Lower lobe of right lung (tissue), 2 donors: Measurements from ENCODE around the gene SIRT5. TPM values are rescaled to one million over a fixed set of nuclear protein-coding genes. Genes with fewer than 3 reads are reported as not detected.

Experiments used
- ATAC-seq, 2 donors: fragments of 200-7000 bp; cut with Tn5 transposase; one replicate each; pipeline ENCODE4 v1.9.1; 2020 to 2022; ENCODE audit warnings: mild to moderate bottlenecking in 2 of 2, moderate library complexity in 2 of 2
- DNase-seq: peaks from one replicate; pipeline ENCODE4 v3.0.0-alpha.2; 2020
- H3K27ac ChIP-seq: fragments of 200-600 bp; one replicate; pipeline ENCODE4 v1.8.0; 2022
- H3K27me3 ChIP-seq: fragments of 200-600 bp; one replicate; pipeline ENCODE4 v1.8.0; 2022; ENCODE audit warnings: low read depth
- H3K36me3 ChIP-seq: fragments of 200-600 bp; one replicate; pipeline ENCODE4 v1.8.0; 2022; ENCODE audit warnings: mild to moderate bottlenecking
- H3K4me1 ChIP-seq: fragments of 200-600 bp; one replicate; pipeline ENCODE4 v1.8.0; 2022
- H3K4me3 ChIP-seq: fragments of 200-600 bp; one replicate; pipeline ENCODE4 v1.8.0; 2022; ENCODE audit warnings: mild to moderate bottlenecking
- H3K9me3 ChIP-seq: fragments of 200-600 bp; one replicate; pipeline ENCODE4 v1.8.0; 2022
- intact Hi-C: fragments of 100-400 bp; cut with DNase I; formaldehyde crosslinking; loops from one replicate; pipeline ENCODE4 v1.11.0; 2022
- total RNA-seq: library from RNA; stranded (reverse); fragmentation: NEBNext Ultra II Directional; extraction: Animal tissue kit (Norgen Biotek cat#: 25700); gene quantifications from one replicate; pipeline ENCODE4 v1.2.1, GENCODE V29; 2021
- TF ChIP-seq, protein P1 (sequence below): fragments of 200-600 bp; IDR thresholded peaks from one replicate; pipeline ENCODE4 v1.8.0; 2022; ENCODE audit warnings: antibody characterized with exemption, mild to moderate bottlenecking
- donor health status: DM: no; HTN: yes; CAD: no; lungs with severe emphysema.

Gene SIRT5
- total RNA-seq, 1 donor from 2014 or later, result 15.3 TPM

DNA sequence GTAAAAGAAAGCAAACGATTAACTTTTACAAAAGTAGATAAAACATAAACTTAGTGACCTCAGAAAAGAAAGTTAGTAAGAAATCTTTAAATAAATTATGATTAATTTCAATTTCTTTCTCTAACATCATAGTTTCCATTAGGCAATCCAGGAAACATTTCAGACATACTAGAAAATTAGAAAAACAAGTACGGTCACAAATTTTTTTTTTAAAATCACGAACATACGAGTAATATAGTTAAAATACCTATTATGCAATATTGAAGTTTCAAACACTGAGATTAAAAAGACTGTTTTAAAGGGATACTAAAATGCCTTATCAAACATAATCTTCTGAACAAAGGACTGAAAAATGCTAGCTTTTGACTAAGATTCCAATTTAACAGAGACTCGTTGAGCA is 66.9 kb downstream of the SIRT5 start:
- Histone ChIP-seq H3K4me3 (no peak overlapping the region), H3K27ac (no peak overlapping the region), H3K9me3 (no peaks in the 10 kb centered on the region), H3K4me1 (no peaks in the 10 kb centered on the region), H3K27me3 (no peaks in the 10 kb centered on the region), H3K36me3 (peaks cover 63% of the 10 kb centered on the region)
- TF ChIP-seq, protein P1, sequence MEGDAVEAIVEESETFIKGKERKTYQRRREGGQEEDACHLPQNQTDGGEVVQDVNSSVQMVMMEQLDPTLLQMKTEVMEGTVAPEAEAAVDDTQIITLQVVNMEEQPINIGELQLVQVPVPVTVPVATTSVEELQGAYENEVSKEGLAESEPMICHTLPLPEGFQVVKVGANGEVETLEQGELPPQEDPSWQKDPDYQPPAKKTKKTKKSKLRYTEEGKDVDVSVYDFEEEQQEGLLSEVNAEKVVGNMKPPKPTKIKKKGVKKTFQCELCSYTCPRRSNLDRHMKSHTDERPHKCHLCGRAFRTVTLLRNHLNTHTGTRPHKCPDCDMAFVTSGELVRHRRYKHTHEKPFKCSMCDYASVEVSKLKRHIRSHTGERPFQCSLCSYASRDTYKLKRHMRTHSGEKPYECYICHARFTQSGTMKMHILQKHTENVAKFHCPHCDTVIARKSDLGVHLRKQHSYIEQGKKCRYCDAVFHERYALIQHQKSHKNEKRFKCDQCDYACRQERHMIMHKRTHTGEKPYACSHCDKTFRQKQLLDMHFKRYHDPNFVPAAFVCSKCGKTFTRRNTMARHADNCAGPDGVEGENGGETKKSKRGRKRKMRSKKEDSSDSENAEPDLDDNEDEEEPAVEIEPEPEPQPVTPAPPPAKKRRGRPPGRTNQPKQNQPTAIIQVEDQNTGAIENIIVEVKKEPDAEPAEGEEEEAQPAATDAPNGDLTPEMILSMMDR, result no peak
- intact Hi-C loops, result no loop called here
- DNase-seq, result no peak
- ATAC-seq, result no peak

GRCh38 chr6:13643125-13643524 is 68.7 kb downstream of the SIRT5 start:
- no peak overlapping the region for H3K4me3 ChIP-seq
- H3K9me3 ChIP-seq, result no peaks in the 10 kb centered on the region
- no peaks in the 10 kb centered on the region for H3K27me3 ChIP-seq
- TF ChIP-seq, protein P1, result no peak
- no peak overlapping the region for H3K27ac ChIP-seq
- no peak for DNase-seq
- H3K4me1 ChIP-seq, result no peaks in the 10 kb centered on the region
- ATAC-seq, result no peak
- intact Hi-C loops, result no loop called here
- peaks cover 48% of the 10 kb centered on the region for H3K36me3 ChIP-seq

DNA sequence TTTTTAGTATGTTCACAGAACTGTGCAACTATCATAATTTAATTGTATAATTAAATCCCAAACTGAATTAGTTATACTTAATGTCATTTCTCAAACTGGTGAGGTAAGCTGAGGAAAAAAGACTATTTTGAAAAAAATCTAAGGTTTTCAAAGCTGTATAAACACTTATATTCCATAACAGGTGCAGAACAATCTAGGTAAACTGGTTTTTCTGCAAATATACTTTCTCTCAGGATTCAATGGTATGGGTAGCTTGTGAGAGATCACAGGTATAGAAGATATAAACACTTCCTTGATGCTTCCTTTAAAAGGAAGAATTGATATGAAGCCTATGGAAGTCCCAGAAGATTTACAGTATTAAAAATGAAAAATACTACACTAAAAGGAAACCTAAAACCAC is 74.4 kb downstream of the SIRT5 start:
- no peak overlapping the region for H3K27ac ChIP-seq
- H3K27me3 ChIP-seq, result no peaks in the 10 kb centered on the region
- intact Hi-C loops, result no loop called here
- TF ChIP-seq, protein P1, result no peak
- ATAC-seq, result no peak
- H3K4me1 ChIP-seq, result no peaks in the 10 kb centered on the region
- DNase-seq, result no peak
- no peaks in the 10 kb centered on the region for H3K9me3 ChIP-seq
- peaks cover 21% of the 10 kb centered on the region for H3K36me3 ChIP-seq
- no peak overlapping the region for H3K4me3 ChIP-seq

DNA sequence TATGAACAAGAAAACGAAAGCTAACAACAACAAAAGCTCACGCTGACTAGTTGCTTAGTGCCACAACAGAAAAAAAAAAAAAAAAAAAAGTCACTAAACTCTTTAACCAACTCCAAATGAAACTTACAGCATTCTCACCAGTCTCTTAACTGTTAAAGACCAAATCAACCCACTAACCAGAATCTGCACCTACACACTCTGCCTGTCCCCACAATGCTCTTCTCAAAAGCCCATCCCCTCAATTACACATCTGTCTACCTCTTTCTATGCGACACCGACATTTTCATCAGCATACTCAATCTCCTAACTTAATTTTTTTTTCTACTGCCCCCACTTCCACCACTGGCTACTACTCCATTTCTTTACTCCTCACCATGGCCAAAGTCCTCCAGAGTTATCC is 75.0 kb downstream of the SIRT5 start:
- DNase-seq, result no peak
- Histone ChIP-seq H3K36me3 (peaks cover 15% of the 10 kb centered on the region), H3K4me1 (no peaks in the 10 kb centered on the region), H3K27me3 (no peaks in the 10 kb centered on the region), H3K9me3 (no peaks in the 10 kb centered on the region), H3K27ac (no peak overlapping the region), H3K4me3 (no peak overlapping the region)
- TF ChIP-seq, protein P1, result no peak
- intact Hi-C loops, result no loop called here
- no peak for ATAC-seq

DNA sequence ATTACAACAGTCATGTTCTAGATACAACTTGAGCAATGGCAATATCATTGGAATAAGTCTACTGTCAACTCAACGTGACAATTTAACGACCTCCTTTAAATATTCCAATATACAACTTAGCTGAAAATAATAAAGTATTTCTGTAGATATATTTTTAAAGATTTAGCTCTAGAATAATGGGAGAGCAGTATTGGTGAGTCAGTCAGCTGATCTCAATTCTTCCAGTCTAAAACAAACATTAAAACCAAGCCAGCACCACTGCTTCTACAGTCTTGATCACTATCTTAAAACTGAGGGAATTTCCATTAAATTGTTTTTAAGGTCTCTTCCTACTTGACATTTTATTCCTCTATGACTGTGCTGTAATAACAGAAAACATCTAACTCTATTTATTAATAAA is 78.9 kb downstream of the SIRT5 start:
- TF ChIP-seq, protein P1, result no peak
- H3K27ac ChIP-seq, result no peak overlapping the region
- no peaks in the 10 kb centered on the region for H3K4me1 ChIP-seq
- DNase-seq (no peak), ATAC-seq (no peak)
- no peak overlapping the region for H3K4me3 ChIP-seq
- intact Hi-C loops, result no loop called here
- H3K27me3 ChIP-seq, result no peaks in the 10 kb centered on the region
- H3K9me3 ChIP-seq, result no peaks in the 10 kb centered on the region
- H3K36me3 ChIP-seq, result peaks cover 16% of the 10 kb centered on the region

DNA sequence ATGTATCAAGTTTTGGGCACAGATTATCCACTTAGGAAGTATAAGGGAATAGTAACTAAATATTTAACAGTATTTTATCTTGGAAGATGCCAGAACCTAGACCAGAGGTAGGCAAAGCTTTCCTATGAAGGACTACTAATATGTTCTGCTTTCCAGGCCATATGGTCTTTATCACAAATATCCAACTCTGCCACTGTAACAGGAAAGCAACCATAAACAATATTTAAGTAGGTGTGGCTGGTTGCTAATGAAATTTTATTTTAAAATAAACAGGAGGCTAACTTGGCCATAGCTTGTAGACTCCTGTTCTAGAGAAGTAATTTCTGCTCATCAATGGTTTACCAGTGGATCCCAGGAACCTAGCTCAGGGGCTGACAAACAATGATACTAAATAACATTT is 80.1 kb downstream of the SIRT5 start:
- Histone ChIP-seq H3K9me3 (no peaks in the 10 kb centered on the region), H3K36me3 (peaks cover 16% of the 10 kb centered on the region), H3K27me3 (no peaks in the 10 kb centered on the region), H3K4me3 (no peak overlapping the region), H3K4me1 (no peaks in the 10 kb centered on the region), H3K27ac (no peak overlapping the region)
- TF ChIP-seq, protein P1, result no peak
- ATAC-seq, result no peak
- intact Hi-C loops, result no loop called here
- no peak for DNase-seq
